Measurements from ENCODE around the gene TRAPPC2. TPM values are rescaled to one million over a fixed set of nuclear protein-coding genes. Genes with fewer than 3 reads are reported as not detected.
A peak's percentile ranks its signal among the peaks of the same experiment; 100 is the strongest.

The TRAPPC2 gene
- total RNA-seq (2011; cell fraction: chromatin; rRNA removed; ENCODE audit: low replicate concordance): 34.3 and 60.2 TPM in 2 replicates
- 23.8 and 24.1 TPM in 2 replicates for total RNA-seq (2011; cell fraction: nucleolus; rRNA removed)
- 38.8 and 60.5 TPM in 2 replicates for total RNA-seq (2011; cell fraction: nucleoplasm; rRNA removed)
- total RNA-seq (2014; rRNA removed) (10.3 and 15.3 TPM in 2 replicates), total RNA-seq (2014; rRNA removed; fragmentation: Illumina TruSeq; extraction: Trizol) (26.1 and 31.1 TPM in 2 replicates), total RNA-seq (2015; rRNA removed; fragmentation: Illumina TruSeq; extraction: Trizol) (20.0 and 20.6 TPM in 2 replicates), total RNA-seq (2021) (15.6 and 18.6 TPM in 2 replicates), polyA plus RNA-seq (2011; rRNA removed) (20.5 and 21.8 TPM in 2 replicates), polyA plus RNA-seq (2014; fragmentation: Illumina TruSeq; extraction: Trizol) (13.1 and 13.7 TPM in 2 replicates), polyA plus RNA-seq (2014; fragmentation: Nextera tagmentation; extraction: Ambion mirVana) (10 to 100 TPM; 18.0 to 30.6 TPM), polyA plus RNA-seq (2014; rRNA removed) (15.8 and 15.9 TPM in 2 replicates), polyA minus RNA-seq (2011; rRNA and poly(A)+ RNA removed) (13.3 and 17.2 TPM in 2 replicates), Bru-seq, nascent RNA (percentile 86 among the genes with signal in this experiment), BruChase-seq, experiment 1, labeled RNA remaining after a 2-hour chase (percentile 86 among the genes with signal in this experiment), BruChase-seq, experiment 2, labeled RNA remaining after a 6-hour chase (percentile 82 among the genes with signal in this experiment)
- 6.1 and 14.6 TPM in 2 replicates for polyA plus RNA-seq (2011; cell fraction: cytosol; rRNA removed)
- polyA plus RNA-seq (2011; cell fraction: nucleus; rRNA removed): 17.4 and 17.5 TPM in 2 replicates
- polyA plus RNA-seq (2012): 12.5 and 13.6 TPM in 2 replicates
- 13.4 and 14.0 TPM in 2 replicates for polyA minus RNA-seq (2011; cell fraction: cytosol; rRNA and poly(A)+ RNA removed)
- polyA minus RNA-seq (2011; cell fraction: nucleus; rRNA and poly(A)+ RNA removed): 9.6 and 18.8 TPM in 2 replicates
- long read RNA-seq, experiment 1, transcript TRAPPC2-201 (5 exons, 2,716 nt): major isoform, 22 of 42 reads
- long read RNA-seq, experiment 1, partial matches to known transcripts: 2 of 42 reads
- long read RNA-seq, experiment 1, other reads (novel, unspliced or antisense): 15 of 42 reads
- long read RNA-seq, experiment 2, partial matches to known transcripts: 0 of 5 reads
- long read RNA-seq, experiment 2, other reads (novel, unspliced or antisense): 4 of 5 reads
- long read RNA-seq, experiment 3, transcript TRAPPC2-201 (5 exons, 2,716 nt): major isoform, 5 of 11 reads
- long read RNA-seq, experiment 3, partial matches to known transcripts: 0 of 11 reads
- long read RNA-seq, experiment 3, other reads (novel, unspliced or antisense): 6 of 11 reads

GRCh38 chrX:13734278-13735172, at the start of gene TRAPPC2, which contains the start of gene OFD1:
TRAPPC2 (minus strand) TSS chrX:13734620; CDS start chrX:13719963, 14,657 bp downstream.
OFD1 (plus strand) TSS chrX:13734748; CDS start chrX:13735072, 324 bp downstream.
- peak within 1 kb of the TSS; percentile 97 for H2AFZ ChIP-seq (ENCODE audit: low read depth, low read length)
- FAIRE-seq: peak; percentile 97
- CTCF ChIA-PET (ENCODE audit: low intra/inter-chr PET ratio): interaction anchor here (1.1 kb wide), 1 partner anchor 73 kb away, joined by 3 read pairs; no protein-coding TSS in a partner anchor
- peak; percentile 52 for TF ChIP-seq ZFP36 (IDR thresholded peaks at IDR 0.05; ENCODE audit: low read depth, low read length, partially characterized antibody)
- peak; percentile 66; the same call in 1 of the 2 replicates for TF ChIP-seq RREB1 (CRISPR knock-in tag; IDR thresholded peaks at IDR 0.05)
- TF ChIP-seq RUNX1 (IDR thresholded peaks at IDR 0.05; ENCODE audit: low read depth): no peak
- no peak for TF ChIP-seq SNRNP70 (optimal IDR thresholded peaks at IDR 0.05; ENCODE audit: low read depth, low read length)
- TF ChIP-seq ZNF766 (CRISPR knock-in tag; conservative IDR thresholded peaks at IDR 0.05): peak; percentile 59; the same call in 1 of the 2 replicates
- TF ChIP-seq KLF1 (tag; IDR thresholded peaks at IDR 0.05): peak; percentile 90
- no peak for TF ChIP-seq FOS (IDR thresholded peaks at IDR 0.05; ENCODE audit: extremely low read depth, insufficient read length)

More at GRCh38 chrX:13734278-13735172, at the start of gene TRAPPC2, which contains the start of gene OFD1:
- H3K27me3 ChIP-seq (ENCODE audit: control insufficient read depth in 2 of 2, insufficient read depth in 2 of 2, low read length in 2 of 2): no peaks in the 10 kb centered on the region
- H3K9me1 ChIP-seq (ENCODE audit: control insufficient read depth, insufficient read depth, low read length): no peaks in the 10 kb centered on the region
- peak within 1 kb of the TSS; percentile 94 for H3K4me3 ChIP-seq
- ATAC-seq (peak; percentile 95), DNase-seq (ENCODE audit: extremely low read depth in 1 of 4, low spot score in 3 of 4) (peak; percentile 89 to 97 (median 92))
- H3K36me3 ChIP-seq (ENCODE audit: control insufficient read depth, insufficient read depth, low read length): peaks cover 45% of the 10 kb centered on the region; the same call in 2 of the 3 replicates
- intact Hi-C loops (cut with micrococcal nuclease) (loop anchor here (2.0 to 5.0 kb wide), 2 partner anchors 37 to 82 kb away; partner anchors contain the start of gene TCEANC), in situ Hi-C loops (cut with MboI) (no loop called here)
- H3K79me2 ChIP-seq (ENCODE audit: control insufficient read depth, insufficient read depth, low read length): peaks cover 57% of the 10 kb centered on the region
- no TSS peak for BruUV-seq (replicated peaks)
- H3K9me3 ChIP-seq (replicated peaks; ENCODE audit: control insufficient read depth, insufficient read depth, low read depth, low read length): no peaks in the 10 kb centered on the region
- peaks cover 5 to 15% of the 10 kb centered on the region in 2 experiments; a peak in 4 of 5 replicates for H3K4me1 ChIP-seq (replicated peaks in 1 of 2; ENCODE audit: control insufficient read depth in 2 of 2, insufficient read depth in 2 of 2, low read length in 2 of 2)
- no peaks in the 10 kb centered on the region for H4K20me1 ChIP-seq (replicated peaks; ENCODE audit: control insufficient read depth, insufficient read depth, low read length)
- POLR2A ChIA-PET: interaction anchor here (0.7 to 1.7 kb wide), 7 partner anchors 8 to 54 kb away, joined by 3 to 5 read pairs (median 3); no protein-coding TSS in a partner anchor
- WGBS (ENCODE audit: insufficient coverage, low coverage, missing lambda C conversion rate): under 1% methylated on average over 60 of the region's 75 CpGs
- H3K9ac ChIP-seq (ENCODE audit: insufficient read depth in 1 of 2, low read depth in 2 of 2, low read length in 2 of 2): peak within 1 kb of the TSS; percentile 90 to 94
- H3K4me2 ChIP-seq (ENCODE audit: insufficient read depth, low read length): peak within 1 kb of the TSS; percentile 97
- H3K27ac ChIP-seq (ENCODE audit: extremely low read depth, low read depth, low read length): peak within 1 kb of the TSS; percentile 96

All from K562 (cell line).